MG63 (cell line): ENCODE measurements around the gene CINP. TPM values are rescaled to one million over a fixed set of nuclear protein-coding genes. Genes with fewer than 3 reads are reported as not detected.

Experiments used
- DNase-seq: peaks from one replicate; pipeline ENCODE4 v3.0.0-alpha.2; 2020
- H3K27me3 ChIP-seq: fragments of 250-450 bp; sonication (Bioruptor Pico); 2 replicates; pipeline ENCODE4 v1.5.1; 2020; ENCODE audit warnings: mild to moderate bottlenecking, moderate library complexity
- H3K36me3 ChIP-seq: fragments of 250-450 bp; sonication (Bioruptor Pico); 2 replicates; pipeline ENCODE4 v1.5.1; 2020; ENCODE audit warnings: mild to moderate bottlenecking, moderate library complexity
- H3K4me3 ChIP-seq: fragments of 250-450 bp; sonication (Bioruptor Pico); 2 replicates; pipeline ENCODE4 v1.5.1; 2020; ENCODE audit warnings: mild to moderate bottlenecking, moderate library complexity
- H3K9me3 ChIP-seq: fragments of 250-450 bp; sonication (Bioruptor Pico); 2 replicates; pipeline ENCODE4 v1.5.1; 2020; ENCODE audit warnings: mild to moderate bottlenecking, moderate library complexity
- total RNA-seq: library from RNA; depleted of rRNA; stranded (reverse); fragments of >200 nt; shearing (Covaris generic); gene quantifications from 2 replicates; pipeline ENCODE4 v1.2.3, GENCODE V29; 2014; ENCODE audit warnings: low replicate concordance; rRNA removed

Gene CINP
- total RNA-seq, result 57.7 and 68.8 TPM in 2 replicates

GRCh38 chr14:102362545-102363181 is at the start of gene CINP, which contains the start of gene TECPR2:
TSS of gene CINP (minus strand) at chr14:102362890. CDS start at chr14:102362851, 39 bp downstream.
TSS of gene TECPR2 (plus strand) at chr14:102362941. CDS start at chr14:102376722, 13,781 bp downstream.
- Histone ChIP-seq H3K9me3 (no peaks in the 10 kb centered on the region), H3K4me3 (peak within 1 kb of the TSS; percentile 89), H3K36me3 (no peaks in the 10 kb centered on the region; the same call in 1 of the 2 replicates), H3K27me3 (no peaks in the 10 kb centered on the region)
- DNase-seq, result peak; percentile 95

DNA sequence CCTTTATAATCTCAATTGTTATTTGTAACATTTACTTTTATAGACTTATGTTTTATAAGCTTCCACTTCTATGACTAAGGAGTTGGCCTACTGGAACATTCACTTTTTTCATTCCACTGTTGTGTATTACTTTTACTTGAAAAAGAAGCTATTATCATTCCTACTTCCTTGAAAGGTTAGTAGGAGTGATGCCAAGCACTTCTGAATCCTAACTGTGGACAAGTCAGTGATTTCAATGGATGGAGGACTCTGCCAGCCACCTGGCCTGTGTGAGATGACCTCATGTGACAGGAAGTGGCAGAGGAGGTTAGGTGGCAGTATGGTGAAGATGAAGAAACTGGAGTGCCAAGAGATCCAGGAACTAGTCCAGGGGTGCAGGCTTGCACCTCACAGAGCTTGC is 46.0 kb upstream of the CINP start:
- Histone ChIP-seq H3K9me3 (no peaks in the 10 kb centered on the region), H3K27me3 (no peaks in the 10 kb centered on the region), H3K4me3 (no peak overlapping the region), H3K36me3 (no peaks in the 10 kb centered on the region)
- no peak for DNase-seq

DNA sequence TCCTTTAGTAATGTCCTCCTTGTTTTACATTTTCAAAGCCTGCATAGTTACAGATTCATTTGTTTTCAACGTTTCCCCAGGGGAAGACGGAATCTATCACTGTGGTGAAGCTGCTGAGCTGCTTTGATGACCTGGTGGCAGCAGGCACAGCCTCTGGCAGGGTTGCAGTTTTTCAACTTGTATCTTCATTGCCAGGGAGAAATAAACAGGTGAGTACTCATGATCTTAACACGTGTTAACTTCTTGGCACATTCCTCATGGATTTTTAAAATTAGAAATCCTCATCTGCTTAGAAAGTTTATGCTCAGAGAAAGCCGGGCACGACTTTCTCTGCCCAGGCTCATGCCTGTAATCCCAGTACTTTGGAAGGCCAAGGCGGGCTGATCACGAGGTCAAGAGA is 44.6 kb upstream of the CINP start:
- DNase-seq, result no peak

GRCh38 chr14:102403028-102403427 is 40.3 kb upstream of the CINP start:
- no peaks in the 10 kb centered on the region for H3K36me3 ChIP-seq
- no peak for DNase-seq
- H3K4me3 ChIP-seq, result no peak overlapping the region
- H3K27me3 ChIP-seq, result no peaks in the 10 kb centered on the region
- peaks cover 9% of the 10 kb centered on the region for H3K9me3 ChIP-seq

More for the DNA sequence above, 44.6 kb upstream of the CINP start:
- peaks cover 9% of the 10 kb centered on the region for H3K9me3 ChIP-seq
- H3K36me3 ChIP-seq, result no peaks in the 10 kb centered on the region
- H3K4me3 ChIP-seq, result no peak overlapping the region
- H3K27me3 ChIP-seq, result no peaks in the 10 kb centered on the region

GRCh38 chr14:102396521-102396920 is 33.8 kb upstream of the CINP start:
- Histone ChIP-seq H3K4me3 (no peak overlapping the region), H3K27me3 (no peaks in the 10 kb centered on the region), H3K36me3 (no peaks in the 10 kb centered on the region), H3K9me3 (no peaks in the 10 kb centered on the region)
- DNase-seq, result no peak

DNA sequence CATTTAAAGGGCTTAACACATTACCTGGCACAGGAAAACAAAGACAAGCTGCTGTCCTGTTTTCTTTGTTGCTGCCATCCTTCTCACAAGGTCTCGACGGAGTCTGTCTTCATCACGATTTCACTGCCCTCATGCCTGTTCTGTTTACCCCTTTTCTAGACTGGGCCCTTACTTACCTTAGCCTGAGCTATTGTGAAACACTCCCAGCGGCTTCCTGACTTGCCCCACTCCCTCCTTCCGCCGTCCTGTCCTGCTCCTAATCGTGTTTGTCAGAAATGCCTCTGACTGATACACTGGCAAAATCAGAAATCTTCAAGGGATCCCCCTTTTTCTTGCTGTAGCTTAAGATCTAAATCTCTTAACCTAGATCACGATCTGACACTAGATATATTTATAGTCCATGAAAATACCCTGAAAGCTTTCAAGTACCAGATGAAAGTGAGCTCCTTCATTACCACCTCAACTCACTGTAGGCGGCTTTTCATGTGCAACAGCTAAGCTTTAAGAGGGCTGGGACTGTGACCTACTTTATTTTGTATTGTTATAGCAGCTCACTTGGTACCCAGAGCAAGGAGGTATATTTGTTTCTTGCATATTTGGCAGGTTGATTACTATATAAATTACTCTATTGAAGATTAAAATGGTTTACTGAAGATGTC is 32.2 kb upstream of the CINP start:
- Histone ChIP-seq H3K4me3 (no peak overlapping the region), H3K9me3 (no peaks in the 10 kb centered on the region), H3K36me3 (no peaks in the 10 kb centered on the region), H3K27me3 (no peaks in the 10 kb centered on the region)
- no peak for DNase-seq

DNA sequence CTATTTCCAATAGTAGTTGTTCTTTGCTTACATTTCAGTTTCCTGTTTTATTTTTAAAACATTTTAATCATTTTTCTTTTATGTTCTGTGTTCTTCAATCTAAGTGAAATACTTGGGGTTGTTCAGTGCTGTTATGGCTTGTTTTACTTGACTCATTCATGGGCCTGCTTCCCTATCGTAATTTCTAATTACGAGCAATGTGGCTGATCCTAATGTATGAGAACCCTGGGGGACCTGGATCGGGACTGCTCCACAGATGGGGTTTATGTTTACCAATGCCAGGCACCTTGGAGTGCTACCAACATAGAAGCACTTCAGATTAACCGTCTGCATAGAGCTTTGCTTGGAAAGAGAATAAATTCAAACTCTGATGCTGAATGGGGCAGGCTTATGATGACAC is 29.8 kb upstream of the CINP start:
- Histone ChIP-seq H3K36me3 (no peaks in the 10 kb centered on the region), H3K4me3 (no peak overlapping the region), H3K27me3 (no peaks in the 10 kb centered on the region), H3K9me3 (no peaks in the 10 kb centered on the region)
- peak; percentile 2 for DNase-seq

- Histone ChIP-seq H3K4me3 (no peak overlapping the region), H3K36me3 (no peaks in the 10 kb centered on the region), H3K9me3 (no peaks in the 10 kb centered on the region), H3K27me3 (no peaks in the 10 kb centered on the region)
- no peak for DNase-seq
Observed at GRCh38 chr14:102390064-102390855, 27.6 kb upstream of the CINP start.

DNA sequence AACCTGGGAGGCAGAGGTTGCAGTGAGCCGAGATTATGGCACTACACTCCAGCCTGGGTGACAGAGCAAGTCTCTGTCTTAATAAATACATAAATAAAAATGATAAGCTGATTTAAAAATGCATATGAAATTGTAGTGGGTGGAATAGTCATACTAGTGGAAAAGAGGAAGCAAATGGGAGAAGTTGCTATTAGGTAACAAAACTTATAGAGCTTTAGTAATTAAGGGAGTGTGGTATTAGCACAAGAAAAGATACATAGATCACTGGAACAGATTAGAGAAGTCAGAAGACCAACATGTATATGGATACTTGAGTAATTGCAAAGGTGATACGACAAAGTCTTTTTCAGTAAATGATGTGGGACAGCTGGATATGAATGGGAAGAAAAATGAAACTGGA is 26.6 kb upstream of the CINP start:
- no peaks in the 10 kb centered on the region for H3K27me3 ChIP-seq
- H3K4me3 ChIP-seq, result no peak overlapping the region
- no peak for DNase-seq
- H3K36me3 ChIP-seq, result no peaks in the 10 kb centered on the region
- no peaks in the 10 kb centered on the region for H3K9me3 ChIP-seq

DNA sequence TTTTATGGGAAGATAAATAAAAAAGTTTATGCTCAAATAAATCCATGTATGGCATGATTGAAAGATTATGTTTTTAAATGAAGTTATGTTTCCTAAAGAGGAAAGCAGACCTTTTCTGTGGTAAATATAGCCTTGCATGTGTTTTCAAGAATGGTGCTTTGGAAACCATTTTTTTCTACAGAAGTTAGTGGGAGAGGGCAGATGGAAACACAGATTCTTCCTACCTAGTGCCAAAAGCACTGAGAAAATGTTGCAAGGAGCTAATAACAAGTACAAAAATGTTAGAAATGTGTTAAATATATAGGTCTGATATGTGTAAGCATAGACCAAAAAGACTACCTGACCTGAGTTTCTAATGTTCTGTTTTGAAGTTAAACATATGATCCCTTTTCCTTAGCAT is 24.4 kb upstream of the CINP start:
- no peaks in the 10 kb centered on the region for H3K36me3 ChIP-seq

GRCh38 chr14:102378830-102379229 is 16.1 kb upstream of the CINP start:
- Histone ChIP-seq H3K4me3 (no peak overlapping the region), H3K36me3 (peaks cover 3% of the 10 kb centered on the region; the same call in 1 of the 2 replicates), H3K27me3 (no peaks in the 10 kb centered on the region), H3K9me3 (no peaks in the 10 kb centered on the region)
- DNase-seq, result no peak

More for the DNA sequence above, 24.4 kb upstream of the CINP start:
- no peak overlapping the region for H3K4me3 ChIP-seq
- no peaks in the 10 kb centered on the region for H3K27me3 ChIP-seq
- no peaks in the 10 kb centered on the region for H3K9me3 ChIP-seq
- DNase-seq, result no peak

GRCh38 chr14:102377696-102378095 is 15.0 kb upstream of the CINP start:
- Histone ChIP-seq H3K4me3 (no peak overlapping the region), H3K27me3 (no peaks in the 10 kb centered on the region)
- no peak for DNase-seq

DNA sequence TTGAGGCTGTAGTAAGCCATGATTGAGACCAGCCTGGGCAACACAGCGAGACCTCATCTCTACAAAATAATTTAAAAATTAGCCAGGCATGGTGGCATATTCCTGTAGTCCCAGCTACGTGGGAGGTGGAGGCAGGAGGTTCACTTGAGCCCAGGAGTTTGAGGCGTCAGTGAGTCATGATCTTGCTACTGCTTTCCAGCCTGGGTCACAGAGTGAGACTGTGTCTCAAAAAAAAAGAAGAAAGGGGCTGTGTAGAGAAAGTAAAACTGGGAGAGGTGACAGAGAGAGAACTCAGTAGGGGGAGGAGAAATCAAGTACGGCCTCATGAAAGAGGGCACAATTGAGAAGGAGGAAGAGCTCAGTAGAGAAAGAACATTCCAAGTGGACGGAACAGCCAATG is 12.4 kb upstream of the CINP start:
- DNase-seq, result no peak
- no peaks in the 10 kb centered on the region for H3K27me3 ChIP-seq
- H3K4me3 ChIP-seq, result no peak overlapping the region
- peaks cover 3% of the 10 kb centered on the region; the same call in 1 of the 2 replicates for H3K36me3 ChIP-seq
- H3K9me3 ChIP-seq, result no peaks in the 10 kb centered on the region

More at GRCh38 chr14:102377696-102378095, 15.0 kb upstream of the CINP start:
- Histone ChIP-seq H3K36me3 (peaks cover 3% of the 10 kb centered on the region; the same call in 1 of the 2 replicates), H3K9me3 (no peaks in the 10 kb centered on the region)

DNA sequence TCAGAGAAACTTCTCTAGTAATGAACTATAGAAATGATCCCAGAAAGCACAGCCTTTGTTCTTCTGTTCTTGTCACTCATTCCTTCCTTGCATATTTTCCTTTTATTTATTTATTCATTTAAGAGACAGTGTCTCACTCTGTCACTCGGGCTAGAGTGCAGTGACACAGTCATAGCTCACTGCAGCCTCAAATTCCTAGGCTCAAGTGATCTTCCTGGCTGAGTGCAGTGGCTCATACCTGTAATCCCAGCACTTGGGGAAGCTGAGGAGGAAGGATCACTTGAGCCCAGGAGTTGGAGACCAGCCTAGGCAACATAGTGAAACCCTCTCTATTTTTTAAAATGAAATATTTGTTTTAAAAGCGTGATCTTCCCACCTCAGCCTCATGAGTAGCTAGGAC is 11.6 kb upstream of the CINP start:
- no peak for DNase-seq
- Histone ChIP-seq H3K27me3 (no peaks in the 10 kb centered on the region), H3K4me3 (no peak overlapping the region), H3K9me3 (no peaks in the 10 kb centered on the region), H3K36me3 (peaks cover 3% of the 10 kb centered on the region; the same call in 1 of the 2 replicates)

DNA sequence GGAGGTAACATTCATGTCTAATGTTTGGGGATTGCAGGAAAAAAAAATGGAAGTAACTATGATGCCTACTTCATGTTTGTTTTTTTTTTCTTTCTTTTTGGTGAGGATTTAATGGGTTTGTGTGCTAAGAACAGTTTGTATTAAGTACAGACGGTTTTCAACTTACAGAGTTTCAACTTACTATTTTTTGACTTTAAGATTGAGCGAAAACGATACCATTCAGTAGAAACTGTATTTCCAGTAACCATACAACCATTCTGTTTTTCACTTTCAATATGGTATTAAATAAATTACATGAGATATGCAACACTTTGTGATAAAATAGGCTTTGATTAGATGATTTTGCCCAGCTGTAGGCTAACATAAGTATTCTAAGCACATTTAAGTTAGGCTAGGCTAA is 10.4 kb upstream of the CINP start:
- Histone ChIP-seq H3K27me3 (no peaks in the 10 kb centered on the region), H3K36me3 (peaks cover 3% of the 10 kb centered on the region; the same call in 1 of the 2 replicates), H3K4me3 (no peak overlapping the region), H3K9me3 (no peaks in the 10 kb centered on the region)
- DNase-seq, result no peak

GRCh38 chr14:102371361-102371760 is 8.7 kb upstream of the CINP start:
- H3K9me3 ChIP-seq, result no peaks in the 10 kb centered on the region
- H3K4me3 ChIP-seq, result no peak overlapping the region
- DNase-seq, result no peak
- no peaks in the 10 kb centered on the region for H3K36me3 ChIP-seq
- no peaks in the 10 kb centered on the region for H3K27me3 ChIP-seq

- Histone ChIP-seq H3K9me3 (no peaks in the 10 kb centered on the region), H3K36me3 (no peaks in the 10 kb centered on the region), H3K27me3 (no peaks in the 10 kb centered on the region), H3K4me3 (no peak overlapping the region)
- no peak for DNase-seq
Observed at GRCh38 chr14:102370305-102370809, 7.7 kb upstream of the CINP start.
